HFF-Myc (cell line): ENCODE results near the gene ATG5.

ENCODE experiments used
- DNase-seq: peaks from one replicate; pipeline ENCODE4 v3.0.0-alpha.2; 2011; ENCODE audit warnings: low read depth; ENCODE audit errors: extremely low read depth
- H3K4me3 ChIP-seq: replicated peaks from 2 replicates; pipeline ENCODE4 v1.5.1; 2011; ENCODE audit warnings: low read depth, mild to moderate bottlenecking, control low read depth, low read length
- CTCF ChIP-seq: IDR thresholded peaks from 2 replicates; pipeline ENCODE4 v1.5.1; 2012; ENCODE audit warnings: mild to moderate bottlenecking, low read depth, low read length, control low read depth; ENCODE audit errors: missing control alignments

The ATG5 gene

GRCh38 chr6:106165885-106166485 is 159.6 kb downstream of the ATG5 start:
- DNase-seq, result no peak
- no peak for TF ChIP-seq CTCF
- no peak overlapping the region for H3K4me3 ChIP-seq

GRCh38 chr6:106163966-106164877 is 161.3 kb downstream of the ATG5 start:
- no peak for TF ChIP-seq CTCF
- no peak for DNase-seq
- no peak overlapping the region for H3K4me3 ChIP-seq

- no peak overlapping the region; the same call in 1 of the 2 replicates for H3K4me3 ChIP-seq
- peak; percentile 21 for DNase-seq
- TF ChIP-seq CTCF, result no peak
These were observed 162.1 kb downstream of the ATG5 start for GRCh38 chr6:106163446-106163965.

GRCh38 chr6:106162921-106163320 is 162.6 kb downstream of the ATG5 start:
- DNase-seq, result no peak
- no peak overlapping the region for H3K4me3 ChIP-seq
- no peak for TF ChIP-seq CTCF

- DNase-seq, result no peak
- TF ChIP-seq CTCF, result no peak
- H3K4me3 ChIP-seq, result no peak overlapping the region
These were observed 163.7 kb downstream of the ATG5 start for GRCh38 chr6:106161893-106162292.

GRCh38 chr6:106161311-106161874 is 164.2 kb downstream of the ATG5 start:
- TF ChIP-seq CTCF, result no peak
- H3K4me3 ChIP-seq, result no peak overlapping the region
- DNase-seq, result no peak
